Activated naive CD4-positive, alpha-beta T cell (primary cell): ENCODE results near the gene TRIM71.
"Not testable (repeated sequence)": the region's sequence is repeated elsewhere in the genome, so short reads cannot be mapped to it uniquely, and the experiment has no call there.

Source experiments
- DNase-seq, 4 experiments: peaks; one replicate each; lab custom pipeline; 2025; lab: John Stamatoyannopoulos, UW

TRIM71 gene

DNA sequence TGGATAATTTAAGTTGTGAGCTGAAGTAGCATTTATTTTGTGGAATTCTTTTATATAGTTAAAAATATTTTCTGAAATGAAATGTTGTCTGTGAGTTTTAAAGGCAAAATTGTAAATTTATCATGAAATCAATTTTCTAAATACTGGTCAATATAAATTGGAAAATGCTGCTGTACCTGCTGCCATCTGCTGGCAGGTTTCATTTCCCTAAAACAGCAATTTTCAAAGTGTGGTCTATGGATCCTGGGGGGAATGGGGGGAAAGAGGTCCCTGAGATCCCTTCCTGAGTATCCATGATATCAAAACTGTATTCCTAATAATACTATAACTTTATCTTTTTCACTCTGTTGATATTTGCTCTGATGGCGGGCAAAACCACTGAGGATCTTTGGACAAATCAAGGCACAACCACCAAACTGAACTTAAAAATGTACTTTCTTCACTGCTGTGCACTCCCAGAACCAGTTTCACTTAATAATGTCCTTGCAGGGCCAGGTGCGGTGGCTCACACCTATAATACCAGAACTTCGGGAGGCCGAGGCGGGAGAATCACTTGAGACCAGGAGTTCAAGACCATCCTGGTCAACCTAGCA, 116.4 kb downstream of the TRIM71 start:
- no peak for DNase-seq

DNA sequence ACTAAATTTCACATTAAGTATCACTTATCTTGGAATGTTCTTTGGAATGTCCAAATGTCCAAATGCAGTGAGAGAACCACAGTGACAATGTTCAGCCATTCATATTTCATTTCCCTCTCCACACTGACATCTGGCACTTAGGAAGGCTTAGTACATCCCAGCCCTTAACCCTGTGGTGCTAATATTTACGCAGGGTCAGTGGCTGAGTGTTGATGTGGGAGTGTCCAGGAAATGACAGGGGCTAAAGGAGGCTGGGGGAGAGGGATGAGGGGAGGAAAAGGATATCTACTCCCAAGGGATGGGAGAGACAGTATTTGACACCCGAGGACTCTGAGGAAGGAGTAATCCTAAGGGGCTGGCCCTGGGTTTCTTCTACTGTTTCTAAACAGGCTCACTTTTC, 119.5 kb downstream of the TRIM71 start:
- DNase-seq: no peak

DNA sequence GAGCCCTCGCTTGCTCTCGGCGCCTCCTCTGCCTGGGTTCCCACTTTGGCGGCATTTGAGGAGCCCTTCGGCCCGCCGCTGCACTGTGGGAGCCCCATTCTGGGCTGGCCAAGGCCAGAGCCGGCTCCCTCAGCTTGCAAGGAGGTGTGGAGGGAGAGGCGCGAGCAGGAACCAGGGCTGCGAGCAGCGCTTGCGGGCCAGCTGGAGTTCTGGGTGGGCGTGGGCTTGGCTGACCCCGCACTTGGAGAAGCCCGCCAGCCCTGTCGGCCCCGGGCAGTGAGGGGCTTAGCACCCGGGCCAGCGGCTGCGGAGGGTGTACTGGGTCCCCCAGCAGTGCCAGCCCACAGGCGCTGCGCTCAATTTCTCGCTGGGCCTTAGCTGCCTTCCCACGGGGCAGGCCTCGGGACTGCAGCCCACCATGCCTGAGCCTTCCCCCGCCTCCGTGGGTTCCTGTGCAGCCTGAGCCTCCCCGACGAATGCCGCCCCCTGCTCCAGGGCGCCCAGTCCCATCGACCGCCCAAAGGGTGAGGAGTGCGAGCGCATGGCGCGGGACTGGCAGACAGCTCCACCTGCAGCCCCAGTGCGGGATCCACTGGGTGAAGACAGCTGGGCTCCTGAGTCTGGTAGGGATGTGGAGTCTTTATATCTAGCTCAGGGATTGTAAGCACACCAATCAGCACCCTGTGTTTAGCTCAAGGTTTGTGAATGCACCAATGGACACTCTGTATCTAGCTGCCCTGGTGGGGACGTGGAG, 121.9 kb downstream of the TRIM71 start:
- DNase-seq: not testable (repeated sequence)

DNA sequence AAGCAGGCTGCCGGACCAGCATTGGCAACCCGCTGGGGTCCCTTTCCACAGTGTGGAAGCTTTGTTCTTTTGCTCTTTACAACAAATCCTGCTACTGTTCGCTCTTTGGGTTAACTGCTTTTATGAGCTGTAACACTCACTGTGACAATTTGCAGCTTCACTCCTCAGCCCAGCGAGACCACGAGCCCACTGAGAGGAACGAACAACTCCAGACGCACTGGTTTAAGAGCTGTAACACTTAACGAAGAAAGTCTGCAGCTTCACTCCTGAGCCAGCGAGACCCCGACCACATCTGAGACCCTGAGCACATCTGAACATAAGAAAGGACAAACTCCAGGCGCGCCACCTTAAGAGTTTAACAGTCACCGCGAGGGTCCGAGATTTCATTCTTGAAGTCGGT, 122.9 kb downstream of the TRIM71 start:
- no peak for DNase-seq

DNA sequence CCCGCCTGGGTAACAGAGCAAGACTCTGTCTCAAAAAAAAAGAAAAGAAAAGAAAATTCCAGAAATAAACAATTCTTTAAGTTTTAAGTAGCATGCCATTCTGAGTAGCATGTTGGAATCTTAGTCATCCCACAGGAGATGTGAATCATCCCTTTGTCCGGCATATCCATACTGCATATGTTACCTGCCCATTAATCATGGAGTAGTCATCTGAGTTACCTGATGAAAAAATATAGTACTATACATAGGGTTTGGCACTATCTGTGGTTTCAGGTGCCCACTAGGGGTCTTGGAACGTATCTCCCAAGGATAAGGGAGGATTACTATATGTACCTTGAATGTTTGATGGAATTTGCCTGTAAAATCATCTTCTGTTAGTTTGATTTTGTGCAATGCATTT, 127.3 kb downstream of the TRIM71 start:
- no peak for DNase-seq

DNA sequence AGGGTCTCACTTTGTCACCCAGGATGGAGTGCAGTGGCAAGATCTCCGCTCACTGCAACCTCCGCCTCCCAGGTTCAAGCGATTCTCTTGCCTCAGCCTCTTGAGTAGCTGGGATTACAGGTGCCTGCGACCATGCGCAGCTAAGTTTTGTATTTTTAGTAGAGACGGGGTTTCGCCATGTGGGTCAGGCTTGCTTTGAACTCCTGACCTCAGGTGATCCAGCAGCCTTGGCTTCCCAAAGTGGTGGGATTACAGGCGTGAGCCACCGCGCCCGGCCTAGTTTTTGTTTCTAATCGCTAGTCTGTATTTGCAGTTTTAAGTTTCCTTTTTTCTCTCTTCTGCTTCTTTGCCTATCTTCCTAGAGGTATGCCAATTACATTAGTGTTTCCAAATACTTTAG, 127.8 kb downstream of the TRIM71 start:
- not testable (repeated sequence) for DNase-seq

DNA sequence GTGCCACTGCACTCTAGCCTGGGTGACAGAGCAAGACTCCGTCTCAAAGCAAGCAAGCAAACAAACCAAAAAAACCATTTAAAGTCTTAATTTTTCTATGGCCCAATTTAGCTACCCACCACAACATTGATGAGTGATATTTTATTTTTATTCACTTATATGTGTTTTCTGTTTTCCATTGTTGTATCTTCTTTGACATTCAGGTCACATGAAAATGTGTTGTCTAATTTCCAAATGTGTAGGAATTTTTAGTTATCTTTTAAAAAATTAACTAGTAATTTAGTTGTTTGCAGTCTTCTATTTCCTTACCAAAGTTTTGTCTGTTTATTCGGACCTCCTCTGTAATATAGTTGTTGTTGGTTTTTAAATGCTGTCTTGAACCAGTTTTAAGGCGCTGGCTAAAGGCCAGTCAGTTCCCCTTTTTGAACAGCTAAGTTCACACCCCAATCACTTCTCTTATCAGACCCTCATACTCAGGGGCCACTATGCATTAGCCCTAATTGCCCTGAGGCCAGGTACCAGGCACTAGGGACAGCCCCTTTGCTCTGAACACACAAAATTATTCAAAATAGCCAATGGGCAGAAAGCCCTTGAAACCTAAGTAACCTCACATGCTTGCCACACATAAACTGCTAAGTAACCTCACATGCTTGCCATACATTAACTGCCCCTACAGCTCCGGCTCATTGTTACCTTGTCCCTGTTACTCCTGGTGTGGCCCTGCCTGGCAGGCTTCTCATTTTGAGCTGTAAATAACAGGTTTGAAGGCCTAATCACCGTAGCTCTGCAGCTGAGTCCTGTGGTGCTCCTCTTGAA, 129.4 kb downstream of the TRIM71 start:
- no peak for DNase-seq
